ENCODE data around the gene CLNS1A.

CLNS1A gene, protein sequence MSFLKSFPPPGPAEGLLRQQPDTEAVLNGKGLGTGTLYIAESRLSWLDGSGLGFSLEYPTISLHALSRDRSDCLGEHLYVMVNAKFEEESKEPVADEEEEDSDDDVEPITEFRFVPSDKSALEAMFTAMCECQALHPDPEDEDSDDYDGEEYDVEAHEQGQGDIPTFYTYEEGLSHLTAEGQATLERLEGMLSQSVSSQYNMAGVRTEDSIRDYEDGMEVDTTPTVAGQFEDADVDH

DNA sequence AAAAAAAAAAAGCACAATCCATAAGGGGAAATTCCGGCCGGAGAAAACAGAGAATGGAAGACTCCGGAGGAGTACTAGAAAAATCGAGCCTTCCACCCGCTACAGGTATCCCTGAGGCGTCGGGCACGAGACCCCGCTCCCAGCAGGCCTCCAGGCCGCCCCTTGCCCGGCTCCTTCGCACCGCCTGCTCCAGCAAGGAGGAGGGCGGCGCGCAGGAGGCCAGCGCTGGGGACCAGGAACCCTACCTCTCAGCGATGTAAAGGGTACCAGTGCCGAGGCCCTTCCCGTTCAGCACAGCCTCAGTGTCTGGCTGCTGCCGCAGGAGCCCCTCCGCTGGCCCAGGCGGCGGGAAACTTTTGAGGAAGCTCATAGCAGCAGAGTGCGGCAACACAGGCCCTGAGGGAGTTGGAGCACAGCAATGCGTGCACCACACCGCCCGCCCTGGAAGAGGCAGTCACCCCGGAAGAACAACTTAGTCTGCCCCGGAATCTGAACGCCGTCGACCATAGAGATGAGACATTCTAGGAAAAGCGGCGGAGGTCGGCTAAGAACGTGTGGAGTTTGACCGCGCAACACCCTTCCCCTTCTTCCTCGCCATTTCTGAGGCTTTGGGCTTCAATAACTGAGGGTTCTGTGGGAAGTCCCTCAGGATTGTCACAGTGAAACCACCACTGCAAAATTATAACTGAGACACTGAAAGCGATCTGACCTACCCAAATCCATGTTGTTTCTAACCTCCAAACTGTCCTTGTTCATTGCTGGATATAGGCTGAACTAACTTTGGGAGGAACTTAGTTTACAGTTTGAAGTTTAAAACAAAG, at the start of gene CLNS1A:
CLNS1A (minus strand) TSS at position 450 of the 821 bp plus-strand sequence; CDS start at position 370, 80 bp downstream.
- peak within 1 kb of the TSS; percentile 94 for H3K4me3 Mint-ChIP-seq
- DNase-seq (peak; percentile 74 to 86), ATAC-seq (peak; percentile 99)
- no peaks in the 10 kb centered on the region for H3K27me3 Mint-ChIP-seq
- H3K4me1 Mint-ChIP-seq = peaks cover 31% of the 10 kb centered on the region
- peak within 1 kb of the TSS; percentile 93 to 95 for H3K27ac Mint-ChIP-seq
- no peaks in the 10 kb centered on the region for H3K9me3 Mint-ChIP-seq

DNA sequence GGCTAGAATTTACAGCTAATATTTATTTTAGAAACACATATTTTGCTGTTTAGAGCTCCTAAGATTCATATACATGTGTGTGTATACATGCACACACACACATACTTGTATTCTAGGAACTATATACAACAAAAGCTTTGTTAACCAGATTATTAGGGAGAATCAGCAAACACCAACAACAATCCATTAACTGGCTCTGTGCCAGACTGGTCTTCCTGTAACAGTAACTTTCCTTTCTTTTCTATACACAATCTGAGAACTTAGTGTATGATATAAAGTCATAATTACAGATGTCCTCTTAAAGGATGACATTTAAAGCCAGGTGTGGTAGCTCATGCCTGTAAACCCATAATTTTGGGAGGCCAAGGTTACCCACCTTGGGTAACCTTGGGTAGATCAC, 49.5 kb upstream of the CLNS1A start:
- ATAC-seq (no peak), DNase-seq (no peak)
- H3K27me3 Mint-ChIP-seq = no peaks in the 10 kb centered on the region
- H3K27ac Mint-ChIP-seq = peak overlapping the region in 1 of 2 donors; percentile 66
- H3K9me3 Mint-ChIP-seq = no peaks in the 10 kb centered on the region
- no peaks in the 10 kb centered on the region for H3K4me1 Mint-ChIP-seq
- H3K4me3 Mint-ChIP-seq = no peak overlapping the region

DNA sequence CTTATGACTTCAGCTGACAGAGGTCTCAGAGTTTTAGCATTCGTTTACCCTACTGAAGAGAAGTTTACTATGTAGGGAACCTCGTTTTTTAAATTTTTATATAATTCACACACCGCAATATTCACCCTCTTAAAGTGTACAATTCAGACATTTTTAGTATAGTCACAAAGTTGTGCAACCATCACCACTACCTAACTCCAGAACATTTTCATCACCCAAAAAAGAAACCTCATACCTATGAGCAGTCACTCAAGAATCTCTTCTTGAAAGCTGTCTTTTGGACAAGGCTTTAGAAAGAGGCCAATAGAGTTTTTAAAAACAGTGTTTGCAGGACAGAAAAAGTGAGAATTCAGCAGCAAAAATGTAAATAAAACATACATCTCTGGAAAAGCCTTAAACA, 39.5 kb upstream of the CLNS1A start:
- Mint-ChIP-seq H3K4me1 (no peaks in the 10 kb centered on the region), H3K9me3 (no peaks in the 10 kb centered on the region), H3K4me3 (no peak overlapping the region), H3K27ac (no peak overlapping the region), H3K27me3 (no peaks in the 10 kb centered on the region)
- DNase-seq (no peak), ATAC-seq (no peak)

DNA sequence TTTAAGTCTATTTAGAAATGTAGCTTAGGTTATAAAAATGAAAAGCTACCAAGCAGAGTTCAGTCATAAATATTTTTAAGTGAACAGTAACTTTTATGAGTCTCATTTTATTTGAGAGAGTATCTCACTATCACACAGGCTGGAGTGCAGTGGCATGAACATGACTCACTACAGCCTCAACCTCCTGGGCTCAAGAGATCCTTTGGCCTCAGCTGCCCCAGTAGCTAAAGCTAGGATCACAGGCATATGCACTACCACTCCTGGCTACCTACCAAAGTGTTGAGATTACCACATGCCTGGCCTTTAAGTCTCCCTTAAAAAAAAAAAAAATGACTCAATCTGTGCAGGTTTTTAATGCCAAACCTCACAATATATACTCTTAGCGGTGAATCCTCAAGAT, 34.7 kb upstream of the CLNS1A start:
- no peak for DNase-seq
- Mint-ChIP-seq H3K27me3 (no peaks in the 10 kb centered on the region), H3K27ac (no peak overlapping the region)

DNA sequence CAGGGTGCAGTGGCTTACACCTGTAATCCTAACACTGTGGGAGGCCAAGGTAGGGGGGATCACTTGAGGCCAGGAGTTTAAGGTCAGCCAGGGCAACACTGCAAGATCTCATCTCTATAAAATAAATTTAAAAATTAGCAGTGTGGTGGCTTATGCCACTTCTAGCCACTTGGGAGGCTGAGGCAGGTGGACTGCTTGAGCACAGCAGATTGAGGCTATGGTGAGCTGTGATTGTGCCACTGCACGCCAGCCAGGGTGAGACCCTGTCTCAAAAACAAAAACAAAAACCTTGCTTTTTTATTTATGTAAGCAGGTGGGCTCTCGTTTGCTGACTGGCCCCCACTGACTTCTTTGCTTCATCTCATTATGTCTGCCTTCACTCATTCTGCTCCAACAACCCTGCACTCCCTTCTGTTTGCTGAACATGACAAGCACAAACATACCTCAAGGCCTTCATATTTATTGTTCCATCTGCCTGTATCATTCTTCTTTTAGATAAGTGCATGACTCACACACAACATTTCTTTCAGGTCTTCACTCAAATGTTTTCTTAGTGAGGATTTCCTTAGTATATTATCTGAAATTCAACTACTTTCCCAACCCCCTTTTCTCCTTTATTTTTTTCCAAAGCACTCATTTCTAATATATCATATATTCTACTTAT, 32.4 kb upstream of the CLNS1A start:
- Mint-ChIP-seq H3K27me3 (no peaks in the 10 kb centered on the region), H3K27ac (peak overlapping the region; percentile 36 to 66), H3K4me3 (no peak overlapping the region), H3K9me3 (no peaks in the 10 kb centered on the region), H3K4me1 (no peaks in the 10 kb centered on the region)
- DNase-seq (no peak), ATAC-seq (no peak)

More for the DNA sequence above, 34.7 kb upstream of the CLNS1A start:
- H3K9me3 Mint-ChIP-seq = no peaks in the 10 kb centered on the region
- H3K4me1 Mint-ChIP-seq = no peaks in the 10 kb centered on the region
- no peak overlapping the region for H3K4me3 Mint-ChIP-seq
- ATAC-seq = no peak

DNA sequence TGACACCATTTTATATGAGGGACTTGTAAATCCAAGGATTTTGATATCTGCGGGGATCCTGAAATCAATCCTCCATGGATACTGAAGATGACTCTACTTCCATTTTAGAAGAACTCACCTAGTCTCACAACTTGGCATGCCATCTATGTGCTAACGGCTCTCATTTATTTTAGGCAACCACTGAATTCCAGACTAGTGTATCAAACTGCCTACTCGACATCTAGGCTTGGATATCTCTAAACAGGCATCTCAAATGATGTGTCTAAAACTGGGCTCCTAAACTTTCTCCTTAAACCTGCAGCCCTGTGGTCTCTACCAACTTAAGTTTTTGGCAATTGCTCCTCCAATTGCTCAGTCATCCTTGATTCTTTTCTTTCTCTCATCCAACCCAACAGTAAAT, 31.2 kb upstream of the CLNS1A start:
- no peak for ATAC-seq
- Mint-ChIP-seq H3K27ac (no peak overlapping the region), H3K4me3 (no peak overlapping the region), H3K27me3 (no peaks in the 10 kb centered on the region), H3K4me1 (no peaks in the 10 kb centered on the region), H3K9me3 (no peaks in the 10 kb centered on the region)
- no peak for DNase-seq

DNA sequence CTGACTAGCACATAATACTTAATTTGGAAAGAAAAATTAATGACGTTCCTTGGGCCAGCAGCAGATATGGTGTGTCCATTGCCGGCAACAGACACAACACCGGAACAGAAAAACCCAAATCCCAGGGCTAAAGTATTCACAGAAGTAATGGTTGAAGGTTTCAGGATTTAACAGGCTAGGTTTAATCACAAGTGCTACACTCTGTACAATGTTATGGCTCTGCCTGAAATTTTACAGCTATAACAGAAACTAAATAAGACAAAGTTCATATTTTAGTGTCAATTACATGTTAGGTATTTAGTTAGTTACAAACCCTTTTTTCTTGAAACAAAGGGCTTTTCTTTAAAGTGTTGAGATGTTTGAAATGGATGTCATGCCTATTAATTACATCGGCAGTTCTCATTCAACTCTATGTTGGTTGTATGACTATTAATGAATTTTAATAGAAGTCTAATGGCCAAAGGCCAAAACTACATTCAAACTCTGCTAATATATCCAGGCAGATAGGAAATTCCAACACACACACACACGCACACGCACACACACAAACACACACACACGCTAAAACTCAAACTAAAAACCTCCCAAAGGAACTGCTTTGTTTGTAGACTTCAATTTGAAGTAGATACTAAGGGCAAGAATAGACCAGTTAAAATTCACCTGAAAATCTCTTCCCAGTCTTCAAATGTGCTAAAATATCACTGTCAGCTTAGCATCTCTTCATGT, 27.8 kb upstream of the CLNS1A start:
- Mint-ChIP-seq H3K27me3 (no peaks in the 10 kb centered on the region), H3K27ac (no peak overlapping the region), H3K4me1 (no peaks in the 10 kb centered on the region), H3K4me3 (no peak overlapping the region), H3K9me3 (no peaks in the 10 kb centered on the region)
- ATAC-seq (no peak), DNase-seq (no peak)

DNA sequence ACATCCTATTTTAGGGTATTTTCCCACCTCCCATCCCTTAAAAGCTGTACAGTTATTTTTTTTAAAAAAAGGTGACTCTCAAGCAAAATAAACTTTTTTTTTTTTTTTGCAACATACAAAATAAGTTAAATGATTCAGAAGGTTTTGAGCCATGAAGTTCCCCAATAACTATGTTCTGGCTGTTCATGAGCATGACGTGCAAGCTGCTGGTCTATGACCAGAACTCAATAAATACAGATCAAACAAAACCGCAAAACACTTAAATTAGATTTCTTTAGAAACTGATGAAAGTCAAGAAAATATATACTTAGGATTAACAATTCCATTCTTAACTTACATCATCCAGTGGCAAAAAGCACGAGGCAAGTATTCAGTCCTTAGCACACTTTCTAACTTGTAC, 24.1 kb upstream of the CLNS1A start:
- Mint-ChIP-seq H3K4me1 (no peaks in the 10 kb centered on the region), H3K27me3 (no peaks in the 10 kb centered on the region), H3K27ac (no peak overlapping the region), H3K9me3 (no peaks in the 10 kb centered on the region), H3K4me3 (no peak overlapping the region)
- DNase-seq (no peak), ATAC-seq (no peak)

DNA sequence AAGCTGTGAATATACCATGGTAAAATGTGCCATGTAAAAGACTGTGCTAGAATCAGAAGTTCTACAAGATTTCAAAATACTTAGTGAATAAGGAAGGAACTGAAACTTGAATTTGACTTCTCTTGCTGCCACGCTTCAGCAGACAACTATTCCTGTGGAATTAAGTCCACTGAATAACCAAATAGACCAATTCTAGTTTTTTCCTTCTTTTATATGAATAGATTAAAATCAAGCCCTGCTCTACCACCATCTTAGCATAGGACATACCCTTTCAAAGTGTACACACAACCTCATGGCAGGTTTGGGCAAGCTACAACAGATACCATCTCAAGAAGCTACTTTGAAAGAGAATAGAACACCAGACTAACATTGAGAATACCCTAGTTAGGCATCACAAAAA, 23.4 kb upstream of the CLNS1A start:
- no peaks in the 10 kb centered on the region for H3K4me1 Mint-ChIP-seq
- H3K27ac Mint-ChIP-seq = no peak overlapping the region
- H3K4me3 Mint-ChIP-seq = no peak overlapping the region
- no peaks in the 10 kb centered on the region for H3K9me3 Mint-ChIP-seq
- ATAC-seq = no peak
- no peaks in the 10 kb centered on the region for H3K27me3 Mint-ChIP-seq
- no peak for DNase-seq

DNA sequence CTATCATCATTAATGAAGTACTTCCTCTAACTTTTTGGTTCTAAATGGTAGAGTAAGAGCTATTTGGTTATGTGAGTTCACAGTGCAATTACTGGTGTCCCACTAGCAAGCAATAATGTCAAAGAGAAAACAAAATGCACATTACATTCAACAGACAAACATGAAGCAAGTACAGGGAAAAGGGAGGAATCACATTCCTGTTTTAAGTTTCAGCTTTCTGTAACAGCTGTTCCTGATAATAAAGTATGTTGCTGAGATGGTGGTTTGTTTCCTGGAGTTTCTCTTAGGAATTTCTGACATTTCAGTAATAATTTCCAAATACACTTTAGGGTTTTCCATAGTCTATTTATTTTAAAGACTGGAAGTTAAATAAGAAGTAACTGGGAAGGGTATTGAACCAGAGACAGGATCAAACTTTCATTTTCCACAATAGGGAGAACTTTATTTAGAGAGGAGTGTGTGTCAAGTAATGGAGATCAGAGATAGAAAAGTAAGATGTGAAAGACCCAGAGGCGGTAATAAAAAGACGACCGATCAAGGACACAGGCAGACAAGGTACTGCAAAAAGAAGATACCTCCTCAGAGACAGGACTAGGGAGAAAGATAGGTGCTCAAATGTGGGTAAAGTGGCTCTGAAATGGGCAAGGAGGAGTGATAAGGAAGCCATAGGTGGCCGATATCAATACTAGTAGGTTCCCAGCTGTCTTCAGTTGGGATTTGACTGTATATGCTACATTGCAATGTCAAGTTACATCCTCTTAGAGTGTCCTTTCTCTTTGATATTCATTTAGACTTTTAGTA, 20.8 kb upstream of the CLNS1A start:
- Mint-ChIP-seq H3K4me3 (no peak overlapping the region), H3K4me1 (no peaks in the 10 kb centered on the region), H3K9me3 (no peaks in the 10 kb centered on the region), H3K27me3 (no peaks in the 10 kb centered on the region), H3K27ac (peak overlapping the region in 1 of 2 donors; percentile 28)
- ATAC-seq (no peak), DNase-seq (no peak)

DNA sequence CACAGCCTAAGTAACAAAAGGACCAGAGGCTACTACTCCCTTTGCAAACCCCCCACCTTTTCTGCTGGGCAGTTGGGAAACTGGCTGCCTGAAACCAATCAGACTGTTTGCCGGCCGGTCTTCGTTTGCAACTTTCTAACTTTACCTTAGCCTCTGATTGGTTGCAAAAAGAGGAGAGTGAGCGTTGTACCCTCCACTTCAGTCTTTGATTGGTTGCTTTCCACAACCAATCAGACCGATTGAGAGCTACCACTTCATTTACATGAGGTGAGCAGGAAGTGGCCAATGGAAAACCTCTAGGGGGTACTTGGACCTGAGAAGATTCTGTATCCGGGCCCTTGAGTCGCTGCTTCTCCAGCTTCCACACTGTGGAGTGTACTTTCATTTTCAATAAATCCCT, 18.8 kb upstream of the CLNS1A start:
- Mint-ChIP-seq H3K27ac (no peak overlapping the region), H3K9me3 (no peaks in the 10 kb centered on the region), H3K27me3 (no peaks in the 10 kb centered on the region), H3K4me3 (no peak overlapping the region), H3K4me1 (no peaks in the 10 kb centered on the region)
- no peak for DNase-seq
- no peak for ATAC-seq

DNA sequence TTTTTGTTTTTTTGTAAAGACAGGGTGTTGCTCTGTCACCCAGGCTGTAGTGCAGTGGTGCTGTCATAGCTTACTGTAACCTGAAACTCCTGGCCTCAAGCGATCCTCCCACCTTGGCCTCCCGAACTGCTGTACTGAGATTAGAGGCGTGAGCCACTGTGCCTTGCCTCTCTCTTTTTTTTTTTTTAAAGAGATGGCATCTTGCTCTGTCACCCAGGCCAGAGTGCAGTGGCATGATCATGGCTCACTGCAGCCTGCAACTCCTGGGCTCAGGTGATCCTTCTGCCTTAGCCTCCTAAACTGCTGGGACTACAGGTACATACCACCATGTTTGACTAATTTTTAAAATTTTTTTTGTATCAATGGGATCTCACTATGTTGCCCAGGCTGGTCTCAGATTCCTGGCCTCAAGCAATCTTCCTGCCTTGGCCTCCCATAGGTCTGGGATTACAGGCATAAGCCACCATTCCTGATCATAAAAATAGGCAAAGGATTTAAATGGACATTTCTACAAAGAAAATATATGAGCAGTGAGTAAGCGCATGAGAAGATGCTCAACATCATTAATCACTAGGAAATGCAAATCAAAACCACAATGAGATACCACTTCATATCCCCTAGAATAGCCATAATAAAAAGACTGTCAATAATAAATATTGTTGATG, 17.3 kb upstream of the CLNS1A start:
- Mint-ChIP-seq H3K4me3 (no peak overlapping the region), H3K27ac (no peak overlapping the region), H3K4me1 (no peaks in the 10 kb centered on the region), H3K27me3 (no peaks in the 10 kb centered on the region), H3K9me3 (no peaks in the 10 kb centered on the region)
- no peak for ATAC-seq
- DNase-seq = no peak

DNA sequence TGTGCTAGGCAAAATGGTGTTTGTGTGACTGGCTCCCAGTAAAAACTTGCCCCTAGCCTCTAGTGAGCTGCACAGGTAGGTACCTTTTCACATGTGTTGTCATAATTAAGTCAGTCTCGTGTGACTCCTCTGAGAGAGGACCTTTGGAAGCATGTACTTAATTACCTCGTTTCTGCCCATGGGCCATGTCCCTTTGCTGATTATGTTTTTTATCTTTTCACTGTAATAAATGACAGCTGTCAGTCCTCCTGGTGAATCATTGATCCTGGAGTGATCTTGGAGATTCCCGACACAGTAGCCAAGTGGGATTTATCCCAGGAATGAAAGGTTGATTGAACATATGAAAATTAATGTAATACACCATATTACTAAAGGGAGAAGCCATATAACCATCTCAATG, 12.5 kb upstream of the CLNS1A start:
- Mint-ChIP-seq H3K27me3 (no peaks in the 10 kb centered on the region), H3K4me1 (no peaks in the 10 kb centered on the region), H3K27ac (no peak overlapping the region), H3K4me3 (no peak overlapping the region), H3K9me3 (no peaks in the 10 kb centered on the region)
- ATAC-seq = no peak
- no peak for DNase-seq

DNA sequence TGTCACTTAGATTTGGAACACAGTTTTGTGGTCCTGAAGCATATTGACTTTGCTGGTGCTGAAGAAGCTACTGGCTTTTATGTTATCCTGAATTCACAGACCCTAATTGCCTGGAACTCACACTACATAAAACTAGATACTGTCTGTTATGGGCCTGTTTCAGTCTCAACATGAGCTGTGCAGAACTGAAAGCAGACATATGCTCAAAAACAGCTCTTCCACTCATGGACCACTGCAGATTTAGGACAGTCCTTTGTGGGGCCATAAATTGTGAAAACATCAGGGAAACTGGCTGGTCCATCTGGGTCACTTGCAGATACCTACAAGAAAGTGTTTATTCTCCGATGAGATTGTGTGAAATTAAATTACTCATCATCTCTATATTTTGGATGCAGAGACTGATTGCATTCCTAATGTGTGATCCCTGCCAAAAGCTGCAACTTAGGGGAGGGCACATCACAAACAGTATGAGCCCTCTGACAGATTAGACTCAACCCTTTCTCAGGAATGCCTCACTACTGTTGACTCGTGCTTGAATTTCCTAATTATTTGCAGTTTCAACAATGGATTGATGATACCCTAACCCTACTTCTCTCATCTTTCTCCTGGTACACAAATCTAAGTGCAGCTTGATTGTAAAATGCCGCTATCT, 10.2 kb upstream of the CLNS1A start:
- Mint-ChIP-seq H3K9me3 (no peaks in the 10 kb centered on the region), H3K4me1 (no peaks in the 10 kb centered on the region), H3K27ac (no peak overlapping the region), H3K4me3 (no peak overlapping the region), H3K27me3 (no peaks in the 10 kb centered on the region)
- ATAC-seq (no peak), DNase-seq (no peak)
